GM23338 (cell line): ENCODE data around the gene CACNA1D. TPM values are rescaled to one million over a fixed set of nuclear protein-coding genes. Genes with fewer than 3 reads are reported as not detected.

Experiments used
- ATAC-seq: fragments of 200-7000 bp; cut with Tn5 transposase; 3 replicates; pipeline ENCODE4 v1.9.1; 2020
- DNase-seq: peaks from one replicate; pipeline ENCODE4 v3.0.0-alpha.2; 2015; ENCODE audit warnings: low spot score
- H2AFZ ChIP-seq: fragments of 200-600 bp; sonication (generic); 2 replicates; pipeline ENCODE4 v1.8.0; 2016; ENCODE audit warnings: antibody characterized with exemption, mild to moderate bottlenecking, moderate library complexity
- H3F3A ChIP-seq: fragments of 200-600 bp; sonication (generic); replicated peaks from 2 replicates; pipeline ENCODE4 v1.8.0; 2017; ENCODE audit warnings: antibody characterized with exemption, mixed run types, low read depth
- H3K27ac ChIP-seq: fragments of 200-600 bp; sonication (generic); 2 replicates; pipeline ENCODE4 v1.6.1; 2016; ENCODE audit warnings: low read depth
- H3K27me3 ChIP-seq: fragments of 200-600 bp; sonication (generic); 2 replicates; pipeline ENCODE4 v1.8.0; 2016; ENCODE audit warnings: mild to moderate bottlenecking, mixed run types, moderate library complexity; ENCODE audit not compliant: insufficient read depth
- H3K36me3 ChIP-seq: fragments of 200-600 bp; sonication (generic); 2 replicates; pipeline ENCODE4 v1.8.0; 2016; ENCODE audit warnings: mild to moderate bottlenecking; ENCODE audit not compliant: insufficient read depth
- H3K4me1 ChIP-seq: fragments of 200-600 bp; sonication (generic); 2 replicates; pipeline ENCODE4 v1.8.0; 2016; ENCODE audit warnings: mild to moderate bottlenecking, moderate library complexity; ENCODE audit not compliant: insufficient read depth
- H3K4me2 ChIP-seq: fragments of 200-600 bp; sonication (generic); 2 replicates; pipeline ENCODE4 v1.7.1; 2017; ENCODE audit warnings: mixed run types
- H3K4me3 ChIP-seq: fragments of 200-600 bp; sonication (generic); 2 replicates; pipeline ENCODE4 v1.6.1; 2016; ENCODE audit warnings: mixed run types
- H3K79me2 ChIP-seq: fragments of 200-600 bp; sonication (generic); replicated peaks from 2 replicates; pipeline ENCODE4 v1.8.0; 2017; ENCODE audit warnings: mild to moderate bottlenecking; ENCODE audit not compliant: insufficient read depth
- H3K9me2 ChIP-seq: fragments of 200-600 bp; sonication (generic); 2 replicates; pipeline ENCODE4 v1.8.0; 2017; ENCODE audit not compliant: insufficient read depth
- H4K20me1 ChIP-seq: fragments of 200-600 bp; sonication (generic); replicated peaks from 2 replicates; pipeline ENCODE4 v1.8.0; 2017; ENCODE audit warnings: mild to moderate bottlenecking; ENCODE audit not compliant: insufficient read depth
- H3K27ac Mint-ChIP-seq: 2 replicates; pipeline ENCODE4 v1.8.0; 2020; ENCODE audit warnings: inconsistent platforms, mild to moderate bottlenecking, moderate library complexity, mixed read lengths
- H3K27me3 Mint-ChIP-seq: 3 replicates; pipeline ENCODE4 v1.8.0; 2022; ENCODE audit warnings: low read depth, mild to moderate bottlenecking, moderate library complexity, mixed read lengths, inconsistent platforms; ENCODE audit not compliant: insufficient read depth, poor library complexity
- H3K36me3 Mint-ChIP-seq: 3 replicates; pipeline ENCODE4 v1.8.0; 2021; ENCODE audit warnings: low read depth, mild to moderate bottlenecking, inconsistent platforms, moderate library complexity, mixed read lengths
- H3K4me1 Mint-ChIP-seq: 3 replicates; pipeline ENCODE4 v1.8.0; 2020; ENCODE audit warnings: mild to moderate bottlenecking, inconsistent platforms, mixed read lengths
- H3K4me3 Mint-ChIP-seq: 3 replicates; pipeline ENCODE4 v1.8.0; 2021; ENCODE audit warnings: moderate library complexity, mild to moderate bottlenecking, inconsistent platforms, mixed read lengths
- H3K9me3 Mint-ChIP-seq: 3 replicates; pipeline ENCODE4 v1.8.0; 2020; ENCODE audit warnings: moderate library complexity, mild to moderate bottlenecking, inconsistent platforms, mixed read lengths
- CREB1 ChIP-seq: fragments of 250-450 bp; sonication (Bioruptor Pico); IDR thresholded peaks from 2 replicates; pipeline ENCODE4 v1.5.0; 2020; ENCODE audit warnings: low read depth, mild to moderate bottlenecking, moderate library complexity
- EZH2 ChIP-seq: fragments of 200-600 bp; sonication (generic); IDR thresholded peaks from one replicate; pipeline ENCODE4 v1.8.0; 2017; ENCODE audit warnings: antibody characterized with exemption, mild to moderate bottlenecking, low read depth; ENCODE audit not compliant: unreplicated experiment
- JUNB ChIP-seq: IDR thresholded peaks from one replicate; pipeline ENCODE4 v1.6.1; 2016; ENCODE audit warnings: antibody characterized with exemption; ENCODE audit not compliant: unreplicated experiment
- POLR2AphosphoS5 ChIP-seq: IDR thresholded peaks from 2 replicates; pipeline ENCODE4 v1.6.1; 2016; ENCODE audit warnings: antibody characterized with exemption, low read depth
- REST ChIP-seq: IDR thresholded peaks from one replicate; pipeline ENCODE4 v1.6.1; 2018; ENCODE audit warnings: antibody characterized with exemption; ENCODE audit not compliant: unreplicated experiment
- STAT1 ChIP-seq: IDR thresholded peaks from one replicate; pipeline ENCODE4 v1.6.1; 2016; ENCODE audit warnings: antibody characterized with exemption; ENCODE audit not compliant: unreplicated experiment
- ZNF114 ChIP-seq: fragments of 250-450 bp; sonication (Bioruptor Pico); IDR thresholded peaks from 2 replicates; pipeline ENCODE4 v1.5.0; 2020; ENCODE audit warnings: mild to moderate bottlenecking, moderate library complexity
- ZNF331 ChIP-seq: fragments of 250-450 bp; sonication (Bioruptor Pico); IDR thresholded peaks from 2 replicates; pipeline ENCODE4 v1.5.0; 2020; ENCODE audit warnings: low read depth, mild to moderate bottlenecking, moderate library complexity
- polyA plus RNA-seq: library from polyadenylated mRNA; unstranded; fragments of >200 nt; fragmentation: Nextera tagmentation; extraction: Ambion mirVana; gene quantifications from 2 replicates; pipeline ENCODE4 v1.2.1, GENCODE V29; 2016
- total RNA-seq: library from RNA; depleted of rRNA; stranded (reverse); fragments of >200 nt; shearing (Covaris generic); gene quantifications from 2 replicates; pipeline ENCODE4 v1.2.3, GENCODE V29; 2014
- TF ChIP-seq, protein P1 (sequence below), 2 experiments: fragments of 200-600 bp in 1 of 2; sonication (generic) in 1 of 2; conservative IDR thresholded peaks; 2 replicates each; pipeline versions ENCODE4 v1.5.1 to v1.6.1; 2016 to 2017; ENCODE audit warnings: antibody characterized with exemption in 2 of 2, low read depth in 2 of 2, mild to moderate bottlenecking in 2 of 2, moderate library complexity in 1 of 2

The CACNA1D gene
- total and polyA plus RNA-seq, 2 experiments from 2014 or later: 1.7 to 1.8 TPM

- Mint-ChIP-seq H3K4me1 (peaks cover 16% of the 10 kb centered on the region), H3K27me3 (no peaks in the 10 kb centered on the region), H3K9me3 (no peaks in the 10 kb centered on the region), H3K4me3 (no peak overlapping the region), H3K36me3 (no peaks in the 10 kb centered on the region), H3K27ac (no peak overlapping the region)
- DNase-seq (peak; percentile 32), ATAC-seq (no peak)
- Histone ChIP-seq H3K27me3 (no peaks in the 10 kb centered on the region), H3F3A (no peaks in the 10 kb centered on the region), H3K4me2 (no peak overlapping the region), H3K27ac (no peak overlapping the region), H3K4me1 (0 out of 2 replicates have a peak, but pooled peaks cover under 1% of the 10 kb centered on the region), H4K20me1 (no peaks in the 10 kb centered on the region), H2AFZ (no peak overlapping the region), H3K36me3 (no peaks in the 10 kb centered on the region), H3K9me2 (peaks cover 3% of the 10 kb centered on the region; the same call in 1 of the 2 replicates), H3K79me2 (no peaks in the 10 kb centered on the region), H3K4me3 (no peak overlapping the region)
- TF ChIP-seq, protein P1, sequence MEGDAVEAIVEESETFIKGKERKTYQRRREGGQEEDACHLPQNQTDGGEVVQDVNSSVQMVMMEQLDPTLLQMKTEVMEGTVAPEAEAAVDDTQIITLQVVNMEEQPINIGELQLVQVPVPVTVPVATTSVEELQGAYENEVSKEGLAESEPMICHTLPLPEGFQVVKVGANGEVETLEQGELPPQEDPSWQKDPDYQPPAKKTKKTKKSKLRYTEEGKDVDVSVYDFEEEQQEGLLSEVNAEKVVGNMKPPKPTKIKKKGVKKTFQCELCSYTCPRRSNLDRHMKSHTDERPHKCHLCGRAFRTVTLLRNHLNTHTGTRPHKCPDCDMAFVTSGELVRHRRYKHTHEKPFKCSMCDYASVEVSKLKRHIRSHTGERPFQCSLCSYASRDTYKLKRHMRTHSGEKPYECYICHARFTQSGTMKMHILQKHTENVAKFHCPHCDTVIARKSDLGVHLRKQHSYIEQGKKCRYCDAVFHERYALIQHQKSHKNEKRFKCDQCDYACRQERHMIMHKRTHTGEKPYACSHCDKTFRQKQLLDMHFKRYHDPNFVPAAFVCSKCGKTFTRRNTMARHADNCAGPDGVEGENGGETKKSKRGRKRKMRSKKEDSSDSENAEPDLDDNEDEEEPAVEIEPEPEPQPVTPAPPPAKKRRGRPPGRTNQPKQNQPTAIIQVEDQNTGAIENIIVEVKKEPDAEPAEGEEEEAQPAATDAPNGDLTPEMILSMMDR (conservative IDR thresholded peaks at IDR 0.05; ENCODE audit: low read depth in 2 of 2): no peak
- no peak for TF ChIP-seq POLR2AphosphoS5
- no peak for TF ChIP-seq ZNF114
- TF ChIP-seq EZH2: no peak
- TF ChIP-seq ZNF331: no peak
- no peak for TF ChIP-seq CREB1 (CRISPR knock-in tag)
- TF ChIP-seq REST: no peak
- no peak for TF ChIP-seq JUNB
- no peak for TF ChIP-seq STAT1
Measured at GRCh38 chr3:53789459-53789858, 295.0 kb downstream of the CACNA1D start.

GRCh38 chr3:53790470-53790869 lies 296.1 kb downstream of the CACNA1D start:
- H3K27ac ChIP-seq: no peak overlapping the region
- no peaks in the 10 kb centered on the region for H3K27me3 ChIP-seq
- H3F3A ChIP-seq: no peaks in the 10 kb centered on the region
- no peak for TF ChIP-seq STAT1
- no peak for TF ChIP-seq CREB1 (CRISPR knock-in tag)
- no peak for TF ChIP-seq EZH2
- H3K4me3 ChIP-seq: no peak overlapping the region
- H4K20me1 ChIP-seq: no peaks in the 10 kb centered on the region
- H3K79me2 ChIP-seq: no peaks in the 10 kb centered on the region
- ATAC-seq (no peak), DNase-seq (no peak)
- peaks cover 3% of the 10 kb centered on the region; the same call in 1 of the 2 replicates for H3K9me2 ChIP-seq
- no peak overlapping the region for H3K4me2 ChIP-seq
- H3K27me3 Mint-ChIP-seq: no peaks in the 10 kb centered on the region
- no peak overlapping the region for H3K27ac Mint-ChIP-seq
- H2AFZ ChIP-seq: no peak overlapping the region
- H3K36me3 Mint-ChIP-seq: no peaks in the 10 kb centered on the region
- H3K4me3 Mint-ChIP-seq: no peak overlapping the region
- no peaks in the 10 kb centered on the region for H3K9me3 Mint-ChIP-seq
- 0 out of 2 replicates have a peak, but pooled peaks cover 5% of the 10 kb centered on the region for H3K4me1 ChIP-seq
- H3K4me1 Mint-ChIP-seq: peaks cover 22% of the 10 kb centered on the region
- no peaks in the 10 kb centered on the region for H3K36me3 ChIP-seq
